Measurements from ENCODE around the gene CACTIN. TPM values are rescaled to one million over a fixed set of nuclear protein-coding genes. Genes with fewer than 3 reads are reported as not detected.
"Not testable (repeated sequence)": the region's sequence is repeated elsewhere in the genome, so short reads cannot be mapped to it uniquely, and the experiment has no call there.

The CACTIN gene
- total RNA-seq, 4 donors from 2014 or later, result 22.6 to 29.9 (median 27.9) TPM

- Histone ChIP-seq H3K27ac (peak overlapping the region; percentile 89), H3K9me3 (no peaks in the 10 kb centered on the region), H3K4me1 (peaks cover 53% of the 10 kb centered on the region), H3K4me3 (no peak overlapping the region), H3K36me3 (peaks cover 7% of the 10 kb centered on the region), H3K27me3 (no peaks in the 10 kb centered on the region)
- DNase-seq (ENCODE audit: low spot score in 2 of 2), result no peak
- 56% methylated on average over 24 of the region's 39 CpGs for WGBS
- TF ChIP-seq CTCF (IDR thresholded peaks at IDR 0.05), result no peak
- TF ChIP-seq POLR2A (IDR thresholded peaks at IDR 0.05), result no peak
- no peak for TF ChIP-seq EP300 (IDR thresholded peaks at IDR 0.05)
- TF ChIP-seq POLR2AphosphoS5 (IDR thresholded peaks at IDR 0.05), result no peak
These were observed 42.7 kb upstream of the CACTIN start for GRCh38 chr19:3669082-3669946.

- TF ChIP-seq POLR2AphosphoS5 (IDR thresholded peaks at IDR 0.05), result no peak
- no peak for TF ChIP-seq CTCF (IDR thresholded peaks at IDR 0.05)
- no peak for TF ChIP-seq EP300 (IDR thresholded peaks at IDR 0.05)
- no peak for TF ChIP-seq POLR2A (IDR thresholded peaks at IDR 0.05)
- Histone ChIP-seq H3K9me3 (no peaks in the 10 kb centered on the region), H3K4me3 (no peak overlapping the region), H3K27ac (no peak overlapping the region), H3K4me1 (peaks cover 53% of the 10 kb centered on the region), H3K27me3 (no peaks in the 10 kb centered on the region), H3K36me3 (peaks cover 15% of the 10 kb centered on the region)
- no peak for DNase-seq (ENCODE audit: low spot score in 2 of 2)
- 88% methylated on average over 18 of the region's 34 CpGs for WGBS
These were observed 41.9 kb upstream of the CACTIN start for GRCh38 chr19:3668331-3669081.

- peaks cover 21% of the 10 kb centered on the region for H3K36me3 ChIP-seq
- no peak overlapping the region for H3K27ac ChIP-seq
- H3K4me3 ChIP-seq, result no peak overlapping the region
- H3K4me1 ChIP-seq, result peaks cover 53% of the 10 kb centered on the region
- TF ChIP-seq POLR2AphosphoS5 (IDR thresholded peaks at IDR 0.05) (no peak), EP300 (IDR thresholded peaks at IDR 0.05) (no peak), CTCF (IDR thresholded peaks at IDR 0.05) (no peak), POLR2A (IDR thresholded peaks at IDR 0.05) (no peak)
- no peaks in the 10 kb centered on the region for H3K27me3 ChIP-seq
- DNase-seq (ENCODE audit: low spot score in 2 of 2), result no peak
- no peaks in the 10 kb centered on the region for H3K9me3 ChIP-seq
- 87% methylated on average over 8 of the region's 17 CpGs for WGBS
These were observed 41.2 kb upstream of the CACTIN start for GRCh38 chr19:3667766-3668165.

- Histone ChIP-seq H3K27me3 (no peaks in the 10 kb centered on the region), H3K4me3 (no peak overlapping the region), H3K9me3 (no peaks in the 10 kb centered on the region), H3K4me1 (peaks cover 47% of the 10 kb centered on the region), H3K27ac (no peak overlapping the region), H3K36me3 (peaks cover 24% of the 10 kb centered on the region)
- no CpG with 5 or more reads among the region's 18 CpGs for WGBS
- no peak for DNase-seq (ENCODE audit: low spot score in 2 of 2)
- TF ChIP-seq POLR2A (IDR thresholded peaks at IDR 0.05) (no peak), EP300 (IDR thresholded peaks at IDR 0.05) (no peak), CTCF (IDR thresholded peaks at IDR 0.05) (no peak), POLR2AphosphoS5 (IDR thresholded peaks at IDR 0.05) (no peak)
These were observed 40.5 kb upstream of the CACTIN start for GRCh38 chr19:3667037-3667638.

- 90% methylated on average over 14 of the region's 14 CpGs for WGBS
- not testable (repeated sequence) for H3K27ac ChIP-seq; H3K4me3 ChIP-seq; DNase-seq (ENCODE audit: low spot score in 2 of 2); H3K9me3 ChIP-seq; H3K27me3 ChIP-seq
- Histone ChIP-seq H3K36me3 (peaks cover 30% of the 10 kb centered on the region), H3K4me1 (peaks cover 41% of the 10 kb centered on the region)
These were observed 39.9 kb upstream of the CACTIN start for GRCh38 chr19:3666545-3666856.

All from suprapubic skin (tissue), 4 donors.